ENCODE results near the gene RNASE12.

GRCh38 chr14:20550926-20551325, 40.2 kb downstream of the RNASE12 start:
- no peak for TF ChIP-seq POLR2AphosphoS5 (IDR thresholded peaks at IDR 0.05)
- TF ChIP-seq, protein P1, sequence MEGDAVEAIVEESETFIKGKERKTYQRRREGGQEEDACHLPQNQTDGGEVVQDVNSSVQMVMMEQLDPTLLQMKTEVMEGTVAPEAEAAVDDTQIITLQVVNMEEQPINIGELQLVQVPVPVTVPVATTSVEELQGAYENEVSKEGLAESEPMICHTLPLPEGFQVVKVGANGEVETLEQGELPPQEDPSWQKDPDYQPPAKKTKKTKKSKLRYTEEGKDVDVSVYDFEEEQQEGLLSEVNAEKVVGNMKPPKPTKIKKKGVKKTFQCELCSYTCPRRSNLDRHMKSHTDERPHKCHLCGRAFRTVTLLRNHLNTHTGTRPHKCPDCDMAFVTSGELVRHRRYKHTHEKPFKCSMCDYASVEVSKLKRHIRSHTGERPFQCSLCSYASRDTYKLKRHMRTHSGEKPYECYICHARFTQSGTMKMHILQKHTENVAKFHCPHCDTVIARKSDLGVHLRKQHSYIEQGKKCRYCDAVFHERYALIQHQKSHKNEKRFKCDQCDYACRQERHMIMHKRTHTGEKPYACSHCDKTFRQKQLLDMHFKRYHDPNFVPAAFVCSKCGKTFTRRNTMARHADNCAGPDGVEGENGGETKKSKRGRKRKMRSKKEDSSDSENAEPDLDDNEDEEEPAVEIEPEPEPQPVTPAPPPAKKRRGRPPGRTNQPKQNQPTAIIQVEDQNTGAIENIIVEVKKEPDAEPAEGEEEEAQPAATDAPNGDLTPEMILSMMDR (IDR thresholded peaks at IDR 0.05), result no peak
